NCI-H1048 (cell line): Measurements from ENCODE around the gene PFKP.

Experiments used
- DNase-seq: peaks from one replicate; lab custom pipeline; 2025; lab: John Stamatoyannopoulos, UW

Gene PFKP

GRCh38 chr10:3071405-3072198 lies 4.3 kb downstream of the PFKP start:
- DNase-seq: no peak

DNA sequence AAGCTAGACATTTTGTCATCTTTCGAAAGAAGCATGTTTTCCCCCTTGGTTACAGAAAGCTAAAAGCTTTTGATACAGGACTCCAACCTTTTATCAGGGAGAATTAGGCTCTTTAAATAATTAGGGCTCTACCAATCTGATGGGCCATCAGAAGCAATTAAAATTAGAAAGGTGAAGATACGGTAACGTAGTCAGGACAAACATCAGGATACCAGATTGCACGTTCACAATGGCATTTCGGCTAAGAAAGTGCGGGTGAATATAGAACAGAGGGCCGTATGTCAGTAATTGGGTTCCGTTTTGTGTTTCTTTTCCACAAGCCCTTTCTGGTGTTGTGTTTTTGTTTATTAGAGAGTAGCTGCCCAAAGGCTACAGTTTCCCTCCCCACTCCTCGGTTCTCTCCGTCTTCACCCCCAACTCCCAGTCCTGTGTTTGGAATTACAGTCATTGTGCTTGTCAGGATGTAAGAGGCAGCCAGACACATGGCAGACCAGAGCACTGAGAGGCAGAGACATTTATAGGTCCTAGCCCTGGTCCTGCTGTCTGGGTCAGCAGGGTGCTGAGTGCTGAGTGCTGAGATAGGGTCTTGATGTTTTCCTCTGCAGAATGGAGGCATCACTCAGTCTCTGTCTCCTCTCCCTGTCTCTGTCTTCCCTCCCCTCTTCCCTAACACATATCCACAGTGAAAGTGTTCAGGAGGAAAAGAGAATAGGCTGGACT lies 5.5 kb downstream of the PFKP start:
- DNase-seq: no peak

- DNase-seq: no peak
These were observed 6.9 kb downstream of the PFKP start for GRCh38 chr10:3074145-3074665.

GRCh38 chr10:3074985-3075600 lies 7.7 kb downstream of the PFKP start:
- DNase-seq: no peak

DNA sequence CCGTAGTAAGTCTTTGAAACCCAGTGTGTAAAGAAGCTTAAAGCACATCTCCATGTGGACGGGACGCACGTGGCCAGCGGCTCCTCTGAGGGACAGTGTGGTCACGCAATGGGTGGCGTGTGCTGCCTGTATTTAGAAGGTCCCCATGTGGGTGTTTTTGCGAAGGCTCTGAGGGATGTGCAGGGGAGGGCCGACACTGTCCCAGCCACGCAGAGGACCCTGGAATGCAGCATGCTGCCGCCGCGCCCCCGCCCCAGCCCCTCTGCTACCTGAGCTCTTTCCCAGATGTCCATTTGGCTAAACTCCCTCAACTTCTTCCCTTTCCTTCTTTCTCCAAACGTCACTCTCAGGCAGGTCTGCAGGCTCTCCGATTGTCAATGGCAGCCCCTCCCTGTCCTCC lies 8.8 kb downstream of the PFKP start:
- no peak for DNase-seq

DNA sequence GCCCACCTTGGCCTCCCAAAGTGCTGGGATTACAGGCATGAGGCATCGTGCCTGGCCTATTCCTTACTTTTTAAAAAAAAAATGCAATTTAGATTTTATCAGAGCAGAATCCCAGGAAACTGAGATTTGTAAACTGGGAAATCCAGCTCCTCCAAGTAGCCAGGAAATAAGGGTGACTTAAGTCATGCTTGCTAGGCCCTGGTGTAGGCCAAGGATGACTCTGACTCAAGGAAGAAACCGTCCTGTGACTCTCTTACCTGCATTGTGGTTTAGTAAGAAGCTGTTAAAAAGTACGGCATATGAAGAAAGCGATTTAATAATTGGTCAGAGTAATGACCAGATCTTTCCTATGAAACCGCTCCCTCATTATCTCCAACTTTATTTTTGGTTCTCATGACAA lies 10.2 kb downstream of the PFKP start:
- DNase-seq: no peak

GRCh38 chr10:3077940-3078630 lies 10.7 kb downstream of the PFKP start:
- no peak for DNase-seq

- no peak for DNase-seq
These were observed 14.1 kb downstream of the PFKP start for GRCh38 chr10:3081383-3081981.

- no peak for DNase-seq
These were observed 14.9 kb downstream of the PFKP start for GRCh38 chr10:3082290-3082689.

GRCh38 chr10:3085785-3086567 lies 18.6 kb downstream of the PFKP start:
- no peak for DNase-seq

- DNase-seq: no peak
These were observed 23.0 kb downstream of the PFKP start for GRCh38 chr10:3090388-3090787.

GRCh38 chr10:3090914-3091787 lies 23.8 kb downstream of the PFKP start:
- DNase-seq: no peak

DNA sequence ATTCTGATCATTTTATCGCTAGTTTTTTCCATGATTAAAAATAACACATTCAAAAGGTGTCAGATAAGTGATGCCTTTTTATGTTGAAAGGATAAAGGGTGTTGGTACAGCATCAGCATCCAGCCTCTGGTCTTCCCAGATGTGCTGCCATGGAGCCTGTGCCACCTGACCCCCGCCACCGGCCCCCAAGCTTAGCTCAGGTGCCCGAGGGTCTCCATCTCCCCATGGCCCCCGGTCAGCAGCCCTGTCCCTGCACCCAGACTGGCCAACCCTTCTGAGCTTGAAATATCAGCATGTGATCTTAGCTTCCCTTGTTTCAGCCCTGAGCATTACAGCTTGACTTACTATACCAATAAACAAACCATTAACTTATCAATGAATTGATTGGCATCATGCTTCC lies 24.6 kb downstream of the PFKP start:
- DNase-seq: no peak

GRCh38 chr10:3093996-3094395 lies 26.6 kb downstream of the PFKP start:
- DNase-seq: no peak

GRCh38 chr10:3094609-3095036 lies 27.3 kb downstream of the PFKP start:
- no peak for DNase-seq

- DNase-seq: no peak
These were observed 28.2 kb downstream of the PFKP start for GRCh38 chr10:3095373-3096139.

GRCh38 chr10:3096149-3096548 lies 28.8 kb downstream of the PFKP start:
- DNase-seq: no peak

GRCh38 chr10:3097160-3097559 lies 29.8 kb downstream of the PFKP start:
- DNase-seq: no peak

DNA sequence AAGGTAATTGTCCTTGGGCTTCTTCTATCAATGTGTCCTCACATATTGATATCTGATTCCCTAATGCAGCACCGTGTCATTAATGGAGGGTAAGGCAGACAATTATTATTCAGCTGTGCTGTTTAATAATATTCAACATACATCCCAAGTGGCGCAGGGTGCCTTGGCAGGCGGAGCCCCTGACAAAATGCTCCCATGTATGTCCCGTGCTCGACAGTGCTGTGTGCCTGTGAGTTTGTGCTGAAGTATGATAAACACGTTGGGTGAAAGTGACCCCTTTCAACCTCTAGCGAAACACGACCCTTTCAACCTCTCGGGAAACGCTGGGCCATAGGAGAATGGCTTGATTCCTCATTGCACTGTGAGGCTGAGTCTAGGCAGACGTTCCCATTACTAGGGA lies 31.3 kb downstream of the PFKP start:
- no peak for DNase-seq
